ENCODE data around the gene PGA5.

DNA sequence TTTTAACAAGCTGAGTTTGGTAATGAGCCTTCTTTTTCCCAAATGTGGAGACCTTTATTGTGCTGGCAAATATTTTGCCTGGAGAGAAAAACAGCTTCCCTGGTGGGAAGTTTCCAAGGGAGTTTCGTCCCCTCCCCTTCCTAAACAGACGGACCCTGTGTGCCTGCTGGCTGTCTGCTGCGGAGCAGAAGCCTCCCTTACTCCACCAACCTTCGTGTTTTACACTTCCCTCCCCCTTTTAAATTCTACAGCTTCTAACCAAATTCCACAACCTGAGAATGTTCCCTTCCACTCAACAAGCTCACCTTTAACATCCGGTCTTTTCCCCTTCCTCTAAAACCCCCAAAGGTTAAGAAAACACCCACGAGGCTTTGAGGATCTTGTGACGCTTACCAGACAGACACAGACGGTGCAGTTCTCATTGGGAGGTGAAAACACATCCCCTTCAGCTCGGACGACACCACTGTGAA is 37.1 kb downstream of the PGA5 start:
- TF ChIP-seq, protein P1, sequence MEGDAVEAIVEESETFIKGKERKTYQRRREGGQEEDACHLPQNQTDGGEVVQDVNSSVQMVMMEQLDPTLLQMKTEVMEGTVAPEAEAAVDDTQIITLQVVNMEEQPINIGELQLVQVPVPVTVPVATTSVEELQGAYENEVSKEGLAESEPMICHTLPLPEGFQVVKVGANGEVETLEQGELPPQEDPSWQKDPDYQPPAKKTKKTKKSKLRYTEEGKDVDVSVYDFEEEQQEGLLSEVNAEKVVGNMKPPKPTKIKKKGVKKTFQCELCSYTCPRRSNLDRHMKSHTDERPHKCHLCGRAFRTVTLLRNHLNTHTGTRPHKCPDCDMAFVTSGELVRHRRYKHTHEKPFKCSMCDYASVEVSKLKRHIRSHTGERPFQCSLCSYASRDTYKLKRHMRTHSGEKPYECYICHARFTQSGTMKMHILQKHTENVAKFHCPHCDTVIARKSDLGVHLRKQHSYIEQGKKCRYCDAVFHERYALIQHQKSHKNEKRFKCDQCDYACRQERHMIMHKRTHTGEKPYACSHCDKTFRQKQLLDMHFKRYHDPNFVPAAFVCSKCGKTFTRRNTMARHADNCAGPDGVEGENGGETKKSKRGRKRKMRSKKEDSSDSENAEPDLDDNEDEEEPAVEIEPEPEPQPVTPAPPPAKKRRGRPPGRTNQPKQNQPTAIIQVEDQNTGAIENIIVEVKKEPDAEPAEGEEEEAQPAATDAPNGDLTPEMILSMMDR (IDR thresholded peaks at IDR 0.05; ENCODE audit: borderline replicate concordance, extremely low read depth, low read length, poor library complexity, severe bottlenecking), result no peak
- TF ChIP-seq EZH2 (IDR thresholded peaks at IDR 0.05; ENCODE audit: borderline replicate concordance, low read depth, low read length, severe bottlenecking), result no peak

Measured in DND-41 (cell line).